ENCODE measurements around the gene MYLK4.

DNA sequence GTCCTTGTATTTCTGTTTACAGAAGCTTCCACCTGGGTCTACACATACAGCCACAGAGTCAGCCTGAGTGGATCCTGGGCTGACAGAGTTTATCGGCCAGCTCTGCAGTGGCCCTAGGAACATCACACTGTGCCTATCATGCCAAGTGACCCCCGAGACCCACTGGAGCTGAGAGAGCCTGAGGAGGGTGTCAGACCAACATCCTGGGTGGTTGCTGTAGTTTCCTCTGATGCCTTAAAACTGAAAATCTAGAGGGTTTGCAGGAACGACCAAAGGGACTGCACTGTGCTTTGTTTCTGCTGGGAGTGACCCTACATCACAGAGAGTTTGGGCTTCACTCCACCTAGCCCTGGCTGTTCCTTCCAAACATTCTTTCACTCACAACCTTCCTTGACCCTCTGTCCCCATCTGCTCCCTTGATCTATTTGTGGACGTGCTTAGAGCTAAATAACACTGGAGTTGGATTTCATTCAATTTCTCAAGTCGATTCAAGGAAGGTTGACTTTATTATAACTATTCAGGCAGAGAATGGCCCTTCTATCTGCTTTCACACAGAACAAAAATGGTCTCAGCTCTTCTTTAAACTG, 18.1 kb downstream of the MYLK4 start:
- TF ChIP-seq, protein P1, sequence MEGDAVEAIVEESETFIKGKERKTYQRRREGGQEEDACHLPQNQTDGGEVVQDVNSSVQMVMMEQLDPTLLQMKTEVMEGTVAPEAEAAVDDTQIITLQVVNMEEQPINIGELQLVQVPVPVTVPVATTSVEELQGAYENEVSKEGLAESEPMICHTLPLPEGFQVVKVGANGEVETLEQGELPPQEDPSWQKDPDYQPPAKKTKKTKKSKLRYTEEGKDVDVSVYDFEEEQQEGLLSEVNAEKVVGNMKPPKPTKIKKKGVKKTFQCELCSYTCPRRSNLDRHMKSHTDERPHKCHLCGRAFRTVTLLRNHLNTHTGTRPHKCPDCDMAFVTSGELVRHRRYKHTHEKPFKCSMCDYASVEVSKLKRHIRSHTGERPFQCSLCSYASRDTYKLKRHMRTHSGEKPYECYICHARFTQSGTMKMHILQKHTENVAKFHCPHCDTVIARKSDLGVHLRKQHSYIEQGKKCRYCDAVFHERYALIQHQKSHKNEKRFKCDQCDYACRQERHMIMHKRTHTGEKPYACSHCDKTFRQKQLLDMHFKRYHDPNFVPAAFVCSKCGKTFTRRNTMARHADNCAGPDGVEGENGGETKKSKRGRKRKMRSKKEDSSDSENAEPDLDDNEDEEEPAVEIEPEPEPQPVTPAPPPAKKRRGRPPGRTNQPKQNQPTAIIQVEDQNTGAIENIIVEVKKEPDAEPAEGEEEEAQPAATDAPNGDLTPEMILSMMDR (conservative IDR thresholded peaks at IDR 0.05): no peak
- no peak for TF ChIP-seq EZH2 (IDR thresholded peaks at IDR 0.05; ENCODE audit: low read depth)
